Thyroid gland (tissue), 4 donors: ENCODE data around the gene PDZD2.

ENCODE experiments used
- CTCF ChIP-seq, 6 experiments: fragments of 200-600 bp in 3 of 6; fragments of 450-650 bp in 3 of 6; sonication (generic) in 3 of 6; IDR thresholded peaks; one replicate each; pipeline ENCODE4 v1.5.1; 2016 to 2019; ENCODE audit warnings: antibody characterized with exemption in 6 of 6, mild to moderate bottlenecking in 2 of 6, inconsistent platforms in 1 of 6, moderate library complexity in 1 of 6
- POLR2A ChIP-seq, 2 donors: fragments of 450-650 bp; IDR thresholded peaks; one replicate each; pipeline ENCODE4 v1.6.1; 2017; ENCODE audit warnings: antibody characterized with exemption in 2 of 2, mild to moderate bottlenecking in 2 of 2, moderate library complexity in 1 of 2

- TF ChIP-seq CTCF (IDR thresholded peaks at IDR 0.05) (no peak), POLR2A (IDR thresholded peaks at IDR 0.05) (no peak)
Measured at GRCh38 chr5:31604644-31605043, 34.3 kb upstream of the PDZD2 start.
